ENCODE data around the gene TP73.

DNA sequence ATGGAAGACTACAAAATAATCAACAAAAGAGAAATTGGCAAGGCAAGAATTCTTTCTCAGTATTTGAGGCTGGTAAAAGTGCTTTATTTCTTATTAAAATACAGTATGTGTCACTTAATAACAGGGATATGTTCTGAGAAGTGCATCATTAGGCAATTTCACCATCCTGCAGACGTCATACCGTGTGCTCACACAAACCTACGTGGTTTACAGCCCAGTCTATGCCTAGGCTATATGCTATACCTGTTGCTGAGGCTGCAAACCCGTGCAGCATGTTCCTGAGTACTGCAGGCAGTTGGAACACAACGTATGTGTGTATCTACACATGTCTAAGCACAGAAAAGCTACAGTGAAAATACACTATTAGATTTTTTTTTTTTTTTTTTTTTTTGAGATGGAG is 97.2 kb downstream of the TP73 start:
- TF ChIP-seq, protein P1, sequence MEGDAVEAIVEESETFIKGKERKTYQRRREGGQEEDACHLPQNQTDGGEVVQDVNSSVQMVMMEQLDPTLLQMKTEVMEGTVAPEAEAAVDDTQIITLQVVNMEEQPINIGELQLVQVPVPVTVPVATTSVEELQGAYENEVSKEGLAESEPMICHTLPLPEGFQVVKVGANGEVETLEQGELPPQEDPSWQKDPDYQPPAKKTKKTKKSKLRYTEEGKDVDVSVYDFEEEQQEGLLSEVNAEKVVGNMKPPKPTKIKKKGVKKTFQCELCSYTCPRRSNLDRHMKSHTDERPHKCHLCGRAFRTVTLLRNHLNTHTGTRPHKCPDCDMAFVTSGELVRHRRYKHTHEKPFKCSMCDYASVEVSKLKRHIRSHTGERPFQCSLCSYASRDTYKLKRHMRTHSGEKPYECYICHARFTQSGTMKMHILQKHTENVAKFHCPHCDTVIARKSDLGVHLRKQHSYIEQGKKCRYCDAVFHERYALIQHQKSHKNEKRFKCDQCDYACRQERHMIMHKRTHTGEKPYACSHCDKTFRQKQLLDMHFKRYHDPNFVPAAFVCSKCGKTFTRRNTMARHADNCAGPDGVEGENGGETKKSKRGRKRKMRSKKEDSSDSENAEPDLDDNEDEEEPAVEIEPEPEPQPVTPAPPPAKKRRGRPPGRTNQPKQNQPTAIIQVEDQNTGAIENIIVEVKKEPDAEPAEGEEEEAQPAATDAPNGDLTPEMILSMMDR (IDR thresholded peaks at IDR 0.05) = no peak
- no peak for TF ChIP-seq POLR2A (IDR thresholded peaks at IDR 0.05)

Measured in heart left ventricle (tissue), 13 donors.